Measurements from ENCODE around the gene FBXO38. TPM values are rescaled to one million over a fixed set of nuclear protein-coding genes. Genes with fewer than 3 reads are reported as not detected.

FBXO38 gene
- polyA plus RNA-seq, 3 donors: 6.8 to 22.1 (median 14.8) TPM

DNA sequence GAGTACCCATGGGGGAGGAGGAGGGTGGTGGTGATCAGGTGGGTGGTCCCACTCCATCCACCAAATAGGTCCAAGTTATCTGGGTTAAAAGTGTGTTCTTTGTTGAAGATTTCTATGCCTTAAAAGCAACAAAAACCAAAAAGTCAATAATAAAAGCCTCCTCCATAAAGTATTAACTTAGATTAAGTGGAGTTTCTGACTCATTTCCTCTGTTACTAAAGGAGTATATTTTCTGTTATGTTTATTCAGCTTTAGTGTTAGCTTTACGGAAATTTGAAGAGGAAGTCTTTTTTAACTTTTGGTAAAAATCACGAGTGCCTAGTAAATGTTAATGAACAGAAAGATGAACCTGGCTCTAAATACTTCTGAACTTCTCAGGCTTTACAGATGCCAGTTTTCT, 17.8 kb downstream of the FBXO38 start:
- no CpG with 5 or more reads among the region's 2 CpGs for WGBS (ENCODE audit: insufficient coverage)
- intact Hi-C loops (cut with micrococcal nuclease): loop anchor here in 1 of 2 donors (2.0 kb wide), 1 partner anchor 17 kb away; no protein-coding TSS in a partner anchor
- H2AFZ ChIP-seq (ENCODE audit: insufficient read depth, low read depth, low read length, poor library complexity, severe bottlenecking): no peak overlapping the region
- Mint-ChIP-seq H3K4me1 (peaks cover 56% of the 10 kb centered on the region), H3K36me3 (peaks cover 55 to 59% of the 10 kb centered on the region in 2 donors), H3K9me3 (peaks cover 0 to 2% (median 0%) of the 10 kb centered on the region in 7 donors), H3K27me3 (ENCODE audit: low read depth in 3 of 3) (no peaks in the 10 kb centered on the region), H3K4me3 (peak overlapping the region; percentile 12 to 62), H3K27ac (peak overlapping the region; percentile 86 to 96 (median 94))
- peaks cover 39 to 56% of the 10 kb centered on the region in 2 donors for H3K36me3 ChIP-seq (replicated peaks in 1 of 2; ENCODE audit: control insufficient read depth in 1 of 2, insufficient read depth in 2 of 2, low read length in 2 of 2)
- TF ChIP-seq CTCF (IDR thresholded peaks at IDR 0.05): no peak
- H3K9ac ChIP-seq (ENCODE audit: insufficient read depth, low read length, poor library complexity, severe bottlenecking): no peak overlapping the region
- peak overlapping the region; percentile 80 to 85 for H3K27ac ChIP-seq (ENCODE audit: low read depth in 1 of 2, low read length in 2 of 2)
- DNase-seq: peak; percentile 24 to 68 (median 57)
- H3K79me2 ChIP-seq (ENCODE audit: insufficient read depth, low read length): peaks cover 63% of the 10 kb centered on the region
- peak overlapping the region; percentile 56 for H3K4me2 ChIP-seq (replicated peaks; ENCODE audit: extremely low read depth, low read length, poor library complexity, severe bottlenecking)
- H3K4me1 ChIP-seq (ENCODE audit: control insufficient read depth in 1 of 2, insufficient read depth in 2 of 2, low read length in 2 of 2): peaks cover 47 to 56% of the 10 kb centered on the region in 2 donors
- H3K9me3 ChIP-seq (replicated peaks in 1 of 2; ENCODE audit: control insufficient read depth in 1 of 2, insufficient read depth in 1 of 2, low read length in 2 of 2): no peaks in the 10 kb centered on the region
- peak overlapping the region in 1 of 3 experiments; percentile 35 for H3K4me3 ChIP-seq (replicated peaks in 1 of 3; ENCODE audit: low read depth in 2 of 3, low read length in 3 of 3)
- H3K27me3 ChIP-seq (ENCODE audit: control insufficient read depth in 2 of 2, insufficient read depth in 2 of 2, low read length in 2 of 2): no peaks in the 10 kb centered on the region
- no peaks in the 10 kb centered on the region for H4K20me1 ChIP-seq (ENCODE audit: insufficient read depth, low read length)

- H3K36me3 ChIP-seq (replicated peaks in 1 of 2; ENCODE audit: control insufficient read depth in 1 of 2, insufficient read depth in 2 of 2, low read length in 2 of 2): peaks cover 54 to 67% of the 10 kb centered on the region in 2 donors
- H3K4me2 ChIP-seq (replicated peaks; ENCODE audit: extremely low read depth, low read length, poor library complexity, severe bottlenecking): peak overlapping the region; percentile 14
- no peaks in the 10 kb centered on the region for H3K9me3 ChIP-seq (replicated peaks in 1 of 2; ENCODE audit: control insufficient read depth in 1 of 2, insufficient read depth in 1 of 2, low read length in 2 of 2)
- peaks cover 40 to 47% of the 10 kb centered on the region in 2 donors for H3K4me1 ChIP-seq (ENCODE audit: control insufficient read depth in 1 of 2, insufficient read depth in 2 of 2, low read length in 2 of 2)
- H3K79me2 ChIP-seq (ENCODE audit: insufficient read depth, low read length): peaks cover 54% of the 10 kb centered on the region
- Mint-ChIP-seq H3K9me3 (no peaks in the 10 kb centered on the region), H3K27ac (peak overlapping the region; percentile 86 to 96 (median 93)), H3K4me3 (peak overlapping the region in 1 of 2 donors; percentile 33), H3K36me3 (peaks cover 65 to 74% of the 10 kb centered on the region in 2 donors), H3K4me1 (peaks cover 48% of the 10 kb centered on the region), H3K27me3 (ENCODE audit: low read depth in 3 of 3) (peaks cover 0 to 1% (median 0%) of the 10 kb centered on the region in 3 donors)
- H4K20me1 ChIP-seq (ENCODE audit: insufficient read depth, low read length): no peaks in the 10 kb centered on the region
- no peak for TF ChIP-seq CTCF (IDR thresholded peaks at IDR 0.05)
- no peak overlapping the region for H2AFZ ChIP-seq (ENCODE audit: insufficient read depth, low read depth, low read length, poor library complexity, severe bottlenecking)
- peak; percentile 66 to 86 (median 77) for DNase-seq
- no peaks in the 10 kb centered on the region for H3K27me3 ChIP-seq (ENCODE audit: control insufficient read depth in 2 of 2, insufficient read depth in 2 of 2, low read length in 2 of 2)
- H3K4me3 ChIP-seq (replicated peaks in 1 of 3; ENCODE audit: low read depth in 2 of 3, low read length in 3 of 3): peak overlapping the region in 1 of 3 experiments; percentile 35
- no peak overlapping the region for H3K9ac ChIP-seq (ENCODE audit: insufficient read depth, low read length, poor library complexity, severe bottlenecking)
- intact Hi-C loops (cut with micrococcal nuclease): loop anchor here in 1 of 2 donors (2.0 kb wide), 1 partner anchor 19 kb away; no protein-coding TSS in a partner anchor
- peak overlapping the region in 1 of 2 donors; percentile 85 for H3K27ac ChIP-seq (ENCODE audit: low read depth in 1 of 2, low read length in 2 of 2)
These were observed 19.6 kb downstream of the FBXO38 start for GRCh38 chr5:148403344-148403743.

All from CD14-positive monocyte (primary cell).